Cardiac fibroblast (primary cell): ENCODE results near the gene TBC1D17.

ENCODE experiments used
- DNase-seq, 2 donors: peaks; one replicate each; pipeline versions ENCODE4 v3.0.0 to v3.0.0-alpha.2; 2010; ENCODE audit warnings: low read depth in 2 of 2
- H3K4me3 ChIP-seq, 2 donors: replicated peaks in 1 of 2; 1 replicate in 1 of 2; 2 replicates in 1 of 2; pipeline ENCODE4 v1.5.1; 2011; ENCODE audit warnings: low read depth in 2 of 2, low read length in 2 of 2, mild to moderate bottlenecking in 2 of 2, moderate library complexity in 1 of 2
- TF ChIP-seq, protein P1 (sequence below): IDR thresholded peaks from one replicate; pipeline ENCODE4 v1.5.1; 2011; ENCODE audit warnings: low read depth, mild to moderate bottlenecking, low read length, inconsistent platforms

The TBC1D17 gene

DNA sequence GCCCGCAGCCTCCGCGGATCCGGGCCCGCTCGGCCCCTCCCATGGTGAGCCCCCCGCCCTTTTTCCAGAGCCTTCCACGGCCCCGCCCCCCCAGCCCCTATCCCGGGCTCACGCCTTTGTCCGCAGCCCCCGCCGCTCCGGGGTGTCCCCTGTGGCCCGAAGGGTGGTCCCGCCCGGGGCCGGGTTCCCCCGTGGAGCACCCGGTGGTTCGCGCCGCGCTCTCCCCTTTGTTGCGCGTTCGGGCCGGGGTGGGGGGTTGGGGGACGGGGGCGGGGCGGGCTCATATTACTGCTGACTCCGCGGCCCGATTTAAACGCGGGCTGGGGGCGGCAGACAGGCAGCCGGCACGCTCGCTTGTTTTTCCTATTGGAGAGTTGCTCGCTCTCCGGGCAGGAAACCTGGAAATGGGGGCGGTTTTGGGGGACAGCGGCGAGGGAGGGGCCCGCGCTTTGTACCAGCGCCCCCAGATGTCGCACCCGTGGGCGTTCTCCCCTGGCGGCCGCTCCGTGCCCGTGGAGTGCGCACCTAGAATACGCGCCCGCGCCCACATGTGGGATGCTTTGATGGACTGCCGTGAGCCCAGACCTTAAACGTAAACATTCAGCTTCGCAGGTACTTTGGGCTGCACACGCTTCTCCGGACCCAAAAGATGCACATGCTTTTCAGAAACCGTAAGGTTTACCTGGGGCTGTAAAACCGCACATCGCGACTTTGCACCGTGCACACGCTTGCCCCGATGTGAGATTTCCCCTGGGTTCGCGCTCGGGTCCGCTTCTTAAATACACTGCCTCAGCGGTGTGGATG is 25.8 kb upstream of the TBC1D17 start:
- peak overlapping the region; percentile 85 to 88 for H3K4me3 ChIP-seq
- TF ChIP-seq, protein P1, sequence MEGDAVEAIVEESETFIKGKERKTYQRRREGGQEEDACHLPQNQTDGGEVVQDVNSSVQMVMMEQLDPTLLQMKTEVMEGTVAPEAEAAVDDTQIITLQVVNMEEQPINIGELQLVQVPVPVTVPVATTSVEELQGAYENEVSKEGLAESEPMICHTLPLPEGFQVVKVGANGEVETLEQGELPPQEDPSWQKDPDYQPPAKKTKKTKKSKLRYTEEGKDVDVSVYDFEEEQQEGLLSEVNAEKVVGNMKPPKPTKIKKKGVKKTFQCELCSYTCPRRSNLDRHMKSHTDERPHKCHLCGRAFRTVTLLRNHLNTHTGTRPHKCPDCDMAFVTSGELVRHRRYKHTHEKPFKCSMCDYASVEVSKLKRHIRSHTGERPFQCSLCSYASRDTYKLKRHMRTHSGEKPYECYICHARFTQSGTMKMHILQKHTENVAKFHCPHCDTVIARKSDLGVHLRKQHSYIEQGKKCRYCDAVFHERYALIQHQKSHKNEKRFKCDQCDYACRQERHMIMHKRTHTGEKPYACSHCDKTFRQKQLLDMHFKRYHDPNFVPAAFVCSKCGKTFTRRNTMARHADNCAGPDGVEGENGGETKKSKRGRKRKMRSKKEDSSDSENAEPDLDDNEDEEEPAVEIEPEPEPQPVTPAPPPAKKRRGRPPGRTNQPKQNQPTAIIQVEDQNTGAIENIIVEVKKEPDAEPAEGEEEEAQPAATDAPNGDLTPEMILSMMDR: no peak
- no peak for DNase-seq

DNA sequence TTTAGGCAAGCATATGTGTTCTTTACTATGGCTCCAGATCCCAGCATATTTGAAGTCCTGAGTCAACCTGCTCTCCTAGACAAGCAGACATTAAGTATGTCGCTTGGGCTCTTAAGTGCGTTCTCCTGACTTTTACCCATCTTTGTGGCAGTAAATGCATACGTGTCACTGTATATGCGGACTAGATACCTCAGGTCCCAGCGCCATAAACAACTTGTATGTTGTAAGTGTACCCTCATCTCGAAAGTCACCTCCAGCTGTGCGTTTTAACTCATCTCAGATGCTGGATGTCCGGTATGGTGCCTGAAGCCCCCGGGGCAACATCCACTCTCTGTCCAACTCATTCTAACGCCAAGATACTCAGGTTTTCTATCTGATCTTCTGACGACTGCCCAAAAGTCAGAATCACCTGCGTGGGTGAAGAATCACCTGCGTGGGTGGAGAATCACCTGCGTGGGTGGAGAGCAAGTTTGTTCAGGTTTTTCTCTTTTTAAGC is 24.8 kb upstream of the TBC1D17 start:
- TF ChIP-seq, protein P1: no peak
- peak overlapping the region; percentile 85 to 88 for H3K4me3 ChIP-seq
- no peak for DNase-seq

DNA sequence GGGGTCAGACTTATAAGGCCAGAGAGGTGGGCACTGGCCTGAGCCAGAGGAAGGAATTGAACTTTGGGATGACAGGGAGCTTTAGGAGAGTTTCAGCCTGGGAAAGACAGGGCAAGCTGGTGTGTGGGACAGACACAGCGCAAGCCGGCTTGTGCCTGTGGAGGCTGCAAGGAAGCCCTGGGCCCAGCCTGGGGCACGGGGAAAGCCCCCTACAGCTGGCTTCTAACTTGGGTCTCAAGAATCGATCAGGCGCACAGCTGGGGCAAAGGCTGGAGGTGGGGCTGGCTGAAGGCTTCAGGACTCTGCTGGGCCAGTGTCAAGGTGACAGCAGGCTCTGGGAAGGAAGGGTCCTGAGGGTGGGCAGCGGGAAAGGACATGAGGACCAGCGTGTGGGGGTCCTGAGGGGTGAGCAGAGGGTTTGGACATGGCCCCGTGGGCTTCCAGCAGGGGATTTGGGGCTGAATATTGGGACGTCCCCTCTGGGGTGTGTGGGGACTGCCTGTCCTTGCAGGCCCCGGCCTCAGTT is 23.6 kb upstream of the TBC1D17 start:
- no peak overlapping the region for H3K4me3 ChIP-seq
- TF ChIP-seq, protein P1: no peak
- no peak for DNase-seq

DNA sequence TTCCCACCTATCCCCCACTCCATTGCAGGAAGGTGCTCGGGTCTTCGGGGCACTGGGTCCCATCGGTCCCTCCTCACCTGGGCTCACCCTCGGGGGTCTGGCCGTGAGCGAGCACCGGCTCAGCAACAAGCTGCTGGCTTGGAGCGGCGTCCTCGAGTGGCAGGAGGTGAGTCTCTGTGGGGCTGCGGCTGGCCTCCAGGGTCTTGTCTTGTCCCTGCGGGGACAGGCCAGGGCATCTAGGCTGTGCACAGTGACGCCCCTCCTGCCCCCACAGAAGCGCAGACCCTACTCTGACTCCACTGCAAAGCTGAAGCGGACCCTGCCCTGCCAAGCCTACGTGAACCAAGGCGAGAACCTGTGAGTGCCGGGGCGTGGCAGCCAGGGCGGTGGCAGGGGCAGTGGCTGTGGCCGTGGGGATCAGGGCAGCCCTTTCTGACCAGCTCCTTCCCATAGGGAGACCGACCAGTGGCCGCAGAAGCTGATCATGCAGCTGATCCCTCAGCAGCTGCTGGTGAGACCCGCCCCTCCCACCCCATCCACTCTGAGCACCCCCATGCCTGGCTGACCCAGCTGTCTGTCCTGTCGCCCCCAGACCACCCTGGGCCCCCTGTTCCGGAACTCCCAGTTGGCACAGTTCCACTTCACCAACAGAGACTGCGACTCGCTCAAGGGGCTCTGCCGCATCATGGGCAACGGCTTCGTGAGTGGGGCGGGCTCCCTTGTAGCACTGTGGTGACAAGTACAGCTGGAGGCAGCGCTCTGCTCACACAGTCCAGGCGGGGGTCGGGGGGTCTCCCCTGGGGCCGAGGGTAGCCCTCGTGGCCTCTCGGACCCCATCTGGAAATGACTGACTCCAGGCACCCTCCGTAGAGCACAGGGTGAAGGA is 22.9 kb upstream of the TBC1D17 start:
- no peak overlapping the region for H3K4me3 ChIP-seq
- TF ChIP-seq, protein P1: no peak
- no peak for DNase-seq

DNA sequence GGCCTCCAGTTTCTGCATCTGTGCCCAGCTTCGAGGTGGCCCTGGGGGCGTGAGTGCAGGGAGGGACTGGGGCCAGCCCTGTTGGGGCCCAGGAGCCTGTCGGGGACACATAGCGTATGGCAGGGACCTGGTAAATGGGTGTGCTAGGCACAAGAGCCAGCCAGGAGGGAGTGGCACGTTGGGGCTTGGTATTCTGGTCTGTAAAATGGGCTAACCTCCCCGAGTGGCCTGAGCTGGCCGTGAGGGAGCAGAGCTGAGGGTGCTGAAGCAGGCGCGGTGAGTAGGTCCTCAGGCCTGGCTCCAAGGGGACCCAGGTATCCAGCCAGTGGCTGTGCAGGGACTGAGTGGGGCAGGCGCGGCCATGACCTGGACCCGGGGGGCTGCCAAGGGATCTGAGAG is 22.2 kb upstream of the TBC1D17 start:
- TF ChIP-seq, protein P1: no peak
- DNase-seq: no peak
- no peak overlapping the region for H3K4me3 ChIP-seq

DNA sequence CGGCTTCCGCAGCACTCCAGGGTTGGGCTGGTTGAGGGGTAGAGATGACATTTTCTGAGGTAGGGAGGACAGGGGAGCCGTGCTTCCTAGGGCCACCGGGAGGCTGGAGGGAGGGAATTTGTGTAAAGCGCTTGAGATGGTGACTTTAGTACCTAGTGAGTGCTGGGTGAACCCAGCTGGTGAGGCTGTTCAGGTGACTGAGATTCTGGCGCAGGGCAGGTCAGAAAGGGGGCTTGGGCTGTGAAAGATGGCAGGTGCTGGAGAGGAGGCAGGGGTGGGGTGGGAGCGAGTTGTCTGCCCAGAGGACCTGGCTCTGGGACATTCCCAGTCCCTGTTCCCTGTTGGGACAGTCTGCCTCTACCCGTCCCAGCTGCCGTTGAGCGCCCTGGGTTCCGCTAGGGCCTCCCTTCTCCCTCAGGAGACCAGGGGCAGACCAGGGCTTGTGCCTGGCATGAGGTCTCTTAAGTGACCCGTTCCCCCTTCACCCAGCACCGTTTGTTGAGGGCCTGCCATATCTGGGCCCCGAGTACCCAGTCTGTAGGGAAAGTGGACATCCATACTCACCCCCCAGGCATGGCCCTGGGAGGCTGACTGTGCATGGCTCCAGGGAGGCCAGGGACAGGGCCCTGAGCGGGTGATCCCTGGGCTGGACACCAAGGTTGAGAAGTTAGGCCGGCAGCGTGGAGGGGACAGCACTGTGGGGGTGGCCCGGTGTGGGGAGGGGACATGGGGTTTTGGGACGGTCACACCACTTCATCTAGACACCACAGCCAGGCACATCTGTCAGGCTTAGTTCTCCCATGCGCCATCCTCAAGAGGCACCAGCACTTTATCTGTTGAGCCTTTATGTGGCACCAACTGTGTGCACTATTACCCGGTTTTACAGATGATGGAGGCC is 21.6 kb upstream of the TBC1D17 start:
- H3K4me3 ChIP-seq: no peak overlapping the region
- no peak for DNase-seq
- TF ChIP-seq, protein P1: no peak
